WTC11 (cell line): ENCODE data around the gene RAC3. TPM values are rescaled to one million over a fixed set of nuclear protein-coding genes. Genes with fewer than 3 reads are reported as not detected.

Experiments used
- ATAC-seq: fragments of 200-7000 bp; cut with Tn5 transposase; 2 replicates; pipeline ENCODE4 v1.10.0; 2021; ENCODE audit warnings: mild to moderate bottlenecking, moderate library complexity
- CTCF ChIA-PET: fragments of 300-600 bp; sonication (Branson Sonifier 250); formaldehyde crosslinking; loops from one replicate; lab custom pipeline; 2021; ENCODE audit warnings: antibody characterized with exemption; lab: Charles Lee
- POLR2A ChIA-PET: fragments of 350-600 bp; sonication (Branson Sonifier 250); formaldehyde crosslinking; loops from one replicate; lab custom pipeline; 2021; ENCODE audit warnings: antibody characterized with exemption; lab: Charles Lee
- DNase-seq: peaks from one replicate; pipeline ENCODE4 v3.0.0; 2021; ENCODE audit warnings: low spot score
- H3K27ac Mint-ChIP-seq: 2 replicates; pipeline ENCODE4 v1.8.0; 2021; ENCODE audit warnings: mixed read lengths
- H3K27me3 Mint-ChIP-seq: 2 replicates; pipeline ENCODE4 v1.8.0; 2021; ENCODE audit warnings: low read depth, mild to moderate bottlenecking, moderate library complexity, mixed read lengths
- H3K36me3 Mint-ChIP-seq: 2 replicates; pipeline ENCODE4 v1.8.0; 2021; ENCODE audit warnings: mixed read lengths
- H3K4me1 Mint-ChIP-seq: 2 replicates; pipeline ENCODE4 v1.8.0; 2022; ENCODE audit warnings: mixed read lengths
- H3K4me3 Mint-ChIP-seq: 2 replicates; pipeline ENCODE4 v1.8.0; 2021; ENCODE audit warnings: mild to moderate bottlenecking, moderate library complexity, mixed read lengths
- H3K9me3 Mint-ChIP-seq: 2 replicates; pipeline ENCODE4 v1.8.0; 2021; ENCODE audit warnings: mixed read lengths
- ATF1 ChIP-seq: sonication (generic); formaldehyde crosslinking; IDR thresholded peaks from 2 replicates; pipeline ENCODE4 v1.8.1; 2023; ENCODE audit warnings: mild to moderate bottlenecking, moderate library complexity, missing genetic modification reagents
- ATF3 ChIP-seq: sonication (generic); formaldehyde crosslinking; conservative IDR thresholded peaks from 2 replicates; pipeline ENCODE4 v1.8.1; 2022; ENCODE audit warnings: mild to moderate bottlenecking, missing genetic modification reagents
- CREM ChIP-seq: sonication (generic); formaldehyde crosslinking; IDR thresholded peaks from 2 replicates; pipeline ENCODE4 v1.8.1; 2022; ENCODE audit warnings: mild to moderate bottlenecking, missing genetic modification reagents, moderate library complexity
- FOXJ3 ChIP-seq: sonication (generic); formaldehyde crosslinking; IDR thresholded peaks from 2 replicates; pipeline ENCODE4 v1.9.0; 2021; ENCODE audit warnings: missing genetic modification reagents, mild to moderate bottlenecking, borderline replicate concordance
- FOXP1 ChIP-seq: sonication (generic); formaldehyde crosslinking; IDR thresholded peaks from 2 replicates; pipeline ENCODE4 v1.8.0; 2022; ENCODE audit warnings: missing genetic modification reagents, mild to moderate bottlenecking, moderate library complexity, borderline replicate concordance
- GABPB1 ChIP-seq: sonication (generic); formaldehyde crosslinking; IDR thresholded peaks from 2 replicates; pipeline ENCODE4 v1.8.1; 2023; ENCODE audit warnings: mild to moderate bottlenecking, missing genetic modification reagents
- GRHL2 ChIP-seq: fragments of 250-450 bp; sonication (Bioruptor Pico); IDR thresholded peaks from 2 replicates; pipeline ENCODE4 v1.8.0; 2022; ENCODE audit warnings: mild to moderate bottlenecking, moderate library complexity; ENCODE audit not compliant: insufficient replicate concordance, severe bottlenecking
- NFYB ChIP-seq: sonication (generic); formaldehyde crosslinking; conservative IDR thresholded peaks from 2 replicates; pipeline ENCODE4 v1.8.0; 2022; ENCODE audit warnings: low read depth, missing genetic modification reagents
- NR1H2 ChIP-seq: sonication (generic); formaldehyde crosslinking; IDR thresholded peaks from 2 replicates; pipeline ENCODE4 v1.9.0; 2021; ENCODE audit warnings: mild to moderate bottlenecking, moderate library complexity, missing genetic modification reagents
- NR2C2 ChIP-seq: sonication (generic); formaldehyde crosslinking; IDR thresholded peaks from 2 replicates; pipeline ENCODE4 v1.8.0; 2022; ENCODE audit warnings: mild to moderate bottlenecking, missing genetic modification reagents
- PRDM15 ChIP-seq: sonication (generic); formaldehyde crosslinking; IDR thresholded peaks from 2 replicates; pipeline ENCODE4 v1.8.0; 2022; ENCODE audit warnings: missing genetic modification reagents
- PREB ChIP-seq: sonication (generic); formaldehyde crosslinking; IDR thresholded peaks from 2 replicates; pipeline ENCODE4 v1.8.1; 2022; ENCODE audit warnings: mild to moderate bottlenecking, missing genetic modification reagents, moderate library complexity, borderline replicate concordance
- RELA ChIP-seq: sonication (generic); formaldehyde crosslinking; IDR thresholded peaks from 2 replicates; pipeline ENCODE4 v1.8.1; 2022; ENCODE audit warnings: missing genetic modification reagents, mild to moderate bottlenecking, borderline replicate concordance
- SMAD4 ChIP-seq: sonication (generic); formaldehyde crosslinking; IDR thresholded peaks from 2 replicates; pipeline ENCODE4 v1.8.0; 2022; ENCODE audit warnings: mild to moderate bottlenecking, missing genetic modification reagents
- TCF7 ChIP-seq: sonication (generic); formaldehyde crosslinking; IDR thresholded peaks from 2 replicates; pipeline ENCODE4 v1.8.0; 2022; ENCODE audit warnings: mild to moderate bottlenecking, low read depth, missing genetic modification reagents, moderate library complexity
- TP53 ChIP-seq: sonication (generic); formaldehyde crosslinking; IDR thresholded peaks from 2 replicates; pipeline ENCODE4 v1.8.1; 2023; ENCODE audit warnings: mild to moderate bottlenecking, missing genetic modification reagents
- ZBTB21 ChIP-seq: sonication (generic); formaldehyde crosslinking; IDR thresholded peaks from 2 replicates; pipeline ENCODE4 v1.8.1; 2023; ENCODE audit warnings: mild to moderate bottlenecking, missing genetic modification reagents, borderline replicate concordance
- total RNA-seq: library from RNA; stranded (reverse); gene quantifications from 3 replicates; pipeline ENCODE4 v1.2.3, GENCODE V29; 2021
- TF ChIP-seq, protein P1 (sequence below): sonication (generic); formaldehyde crosslinking; IDR thresholded peaks from 2 replicates; pipeline ENCODE4 v1.8.0; 2022; ENCODE audit warnings: mild to moderate bottlenecking, missing genetic modification reagents
- TF ChIP-seq, protein P2 (sequence below): sonication (generic); formaldehyde crosslinking; IDR thresholded peaks from 2 replicates; pipeline ENCODE4 v1.8.1; 2022; ENCODE audit warnings: mild to moderate bottlenecking, moderate library complexity, missing genetic modification reagents
- TF ChIP-seq, protein P3 (sequence below): sonication (generic); formaldehyde crosslinking; IDR thresholded peaks from 2 replicates; pipeline ENCODE4 v1.8.1; 2023; ENCODE audit warnings: mild to moderate bottlenecking, moderate library complexity, missing genetic modification reagents

The RAC3 gene
- total RNA-seq, 1 experiment from 2014 or later: 163 TPM

DNA sequence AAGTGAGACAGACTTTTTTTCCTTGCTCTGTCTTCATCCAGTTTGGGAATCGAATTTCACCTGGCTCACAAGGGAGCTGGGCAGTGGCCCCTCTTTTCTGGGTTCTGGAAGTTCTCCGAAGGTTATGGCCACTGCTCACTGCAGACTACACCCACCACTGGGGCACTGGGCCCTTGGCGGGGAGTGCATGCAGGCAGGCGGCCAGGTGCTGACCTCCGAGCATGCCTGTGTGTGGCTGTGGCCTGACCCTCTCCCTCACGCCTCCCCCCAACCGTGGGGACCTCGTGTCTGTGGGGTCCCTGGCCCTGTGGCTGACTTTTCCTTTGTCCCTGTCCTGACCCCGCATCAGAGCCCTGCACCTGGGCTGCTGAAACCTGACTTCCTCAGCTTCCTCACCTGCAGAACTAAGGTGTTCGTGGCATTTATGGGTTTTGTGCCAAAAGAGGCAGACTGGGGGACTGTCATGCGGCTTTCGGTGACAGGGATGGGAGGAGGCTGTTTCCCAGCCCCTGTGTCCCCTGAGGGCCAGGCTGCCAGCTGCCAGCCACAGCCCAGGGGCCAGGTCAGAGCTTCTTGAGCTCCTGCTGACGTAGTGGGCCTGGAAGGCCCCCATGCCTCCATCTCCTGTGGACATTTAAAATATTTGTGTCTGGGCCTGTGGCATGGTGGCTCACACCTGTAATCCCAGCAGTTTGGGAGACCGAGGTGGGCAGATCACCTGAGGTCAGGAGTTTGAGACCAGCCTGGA, 32.6 kb upstream of the RAC3 start (continued):
- no peak for TF ChIP-seq SMAD4

DNA sequence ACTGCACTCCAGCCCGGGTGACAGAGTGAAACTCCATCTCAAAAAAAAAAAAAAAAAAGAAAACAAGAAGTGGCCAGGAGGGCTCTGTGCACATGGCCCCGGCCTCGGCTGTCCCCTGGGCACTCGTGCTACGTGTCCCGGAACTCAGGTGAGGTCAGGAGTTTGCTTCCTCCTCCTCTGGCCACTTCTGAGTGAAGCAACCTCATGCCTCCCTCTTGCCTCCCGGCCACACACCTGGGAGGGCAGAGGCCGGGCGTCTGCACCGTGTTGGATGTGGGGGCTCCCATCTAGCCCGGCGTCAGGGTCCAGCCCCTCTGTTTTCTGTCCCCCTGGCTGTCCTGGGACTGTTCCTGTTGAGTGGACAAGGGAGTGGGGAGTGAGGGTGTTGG, 31.9 kb upstream of the RAC3 start:
- CTCF ChIA-PET: interaction anchor here (1.0 kb wide), 1 partner anchor 20 kb away, joined by 4 read pairs; no protein-coding TSS in a partner anchor
- POLR2A ChIA-PET: no interaction called here
- no peaks in the 10 kb centered on the region for H3K4me1 Mint-ChIP-seq
- H3K27ac Mint-ChIP-seq: no peak overlapping the region
- H3K36me3 Mint-ChIP-seq: no peaks in the 10 kb centered on the region
- TF ChIP-seq ATF1 (no peak), GABPB1 (0 out of 2 replicates have a peak, but pooled peaks have one; percentile 12)
- H3K9me3 Mint-ChIP-seq: no peaks in the 10 kb centered on the region
- no peak for ATAC-seq
- no peak for DNase-seq
- no peak overlapping the region for H3K4me3 Mint-ChIP-seq
- no peaks in the 10 kb centered on the region for H3K27me3 Mint-ChIP-seq

- Mint-ChIP-seq H3K27ac (no peak overlapping the region), H3K27me3 (no peaks in the 10 kb centered on the region), H3K36me3 (no peaks in the 10 kb centered on the region), H3K4me3 (no peak overlapping the region), H3K4me1 (no peaks in the 10 kb centered on the region), H3K9me3 (no peaks in the 10 kb centered on the region)
- DNase-seq (no peak), ATAC-seq (peak; percentile 28; the same call in 1 of the 2 replicates)
- CTCF ChIA-PET: no interaction called here
- POLR2A ChIA-PET: no interaction called here
- TF ChIP-seq GRHL2 (no peak), TP53 (CRISPR knock-in tag) (no peak), ZBTB21 (no peak), ATF3 (no peak), PRDM15 (no peak), TCF7 (CRISPR knock-in tag) (no peak), NR2C2 (CRISPR knock-in tag) (no peak), FOXP1 (no peak), FOXJ3 (CRISPR knock-in tag) (no peak), NFYB (CRISPR knock-in tag) (no peak), PREB (no peak; the same call in 1 of the 2 replicates), NR1H2 (no peak), CREM (CRISPR knock-in tag) (no peak), RELA (no peak)
- TF ChIP-seq, protein P1, sequence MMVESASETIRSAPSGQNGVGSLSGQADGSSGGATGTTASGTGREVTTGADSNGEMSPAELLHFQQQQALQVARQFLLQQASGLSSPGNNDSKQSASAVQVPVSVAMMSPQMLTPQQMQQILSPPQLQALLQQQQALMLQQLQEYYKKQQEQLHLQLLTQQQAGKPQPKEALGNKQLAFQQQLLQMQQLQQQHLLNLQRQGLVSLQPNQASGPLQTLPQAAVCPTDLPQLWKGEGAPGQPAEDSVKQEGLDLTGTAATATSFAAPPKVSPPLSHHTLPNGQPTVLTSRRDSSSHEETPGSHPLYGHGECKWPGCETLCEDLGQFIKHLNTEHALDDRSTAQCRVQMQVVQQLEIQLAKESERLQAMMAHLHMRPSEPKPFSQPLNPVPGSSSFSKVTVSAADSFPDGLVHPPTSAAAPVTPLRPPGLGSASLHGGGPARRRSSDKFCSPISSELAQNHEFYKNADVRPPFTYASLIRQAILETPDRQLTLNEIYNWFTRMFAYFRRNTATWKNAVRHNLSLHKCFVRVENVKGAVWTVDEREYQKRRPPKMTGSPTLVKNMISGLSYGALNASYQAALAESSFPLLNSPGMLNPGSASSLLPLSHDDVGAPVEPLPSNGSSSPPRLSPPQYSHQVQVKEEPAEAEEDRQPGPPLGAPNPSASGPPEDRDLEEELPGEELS: no peak
- TF ChIP-seq, protein P2, sequence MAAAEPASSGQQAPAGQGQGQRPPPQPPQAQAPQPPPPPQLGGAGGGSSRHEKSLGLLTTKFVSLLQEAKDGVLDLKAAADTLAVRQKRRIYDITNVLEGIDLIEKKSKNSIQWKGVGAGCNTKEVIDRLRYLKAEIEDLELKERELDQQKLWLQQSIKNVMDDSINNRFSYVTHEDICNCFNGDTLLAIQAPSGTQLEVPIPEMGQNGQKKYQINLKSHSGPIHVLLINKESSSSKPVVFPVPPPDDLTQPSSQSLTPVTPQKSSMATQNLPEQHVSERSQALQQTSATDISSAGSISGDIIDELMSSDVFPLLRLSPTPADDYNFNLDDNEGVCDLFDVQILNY (CRISPR knock-in tag): no peak
- TF ChIP-seq, protein P3, sequence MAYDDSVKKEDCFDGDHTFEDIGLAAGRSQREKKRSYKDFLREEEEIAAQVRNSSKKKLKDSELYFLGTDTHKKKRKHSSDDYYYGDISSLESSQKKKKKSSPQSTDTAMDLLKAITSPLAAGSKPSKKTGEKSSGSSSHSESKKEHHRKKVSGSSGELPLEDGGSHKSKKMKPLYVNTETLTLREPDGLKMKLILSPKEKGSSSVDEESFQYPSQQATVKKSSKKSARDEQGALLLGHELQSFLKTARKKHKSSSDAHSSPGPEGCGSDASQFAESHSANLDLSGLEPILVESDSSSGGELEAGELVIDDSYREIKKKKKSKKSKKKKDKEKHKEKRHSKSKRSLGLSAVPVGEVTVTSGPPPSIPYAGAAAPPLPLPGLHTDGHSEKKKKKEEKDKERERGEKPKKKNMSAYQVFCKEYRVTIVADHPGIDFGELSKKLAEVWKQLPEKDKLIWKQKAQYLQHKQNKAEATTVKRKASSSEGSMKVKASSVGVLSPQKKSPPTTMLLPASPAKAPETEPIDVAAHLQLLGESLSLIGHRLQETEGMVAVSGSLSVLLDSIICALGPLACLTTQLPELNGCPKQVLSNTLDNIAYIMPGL (CRISPR knock-in tag): no peak
These were observed 31.3 kb upstream of the RAC3 start for GRCh38 chr17:81999976-82000802.
